GM19025 (cell line): ENCODE measurements around the gene ABCC9.
"Not testable (repeated sequence)": the region's sequence is repeated elsewhere in the genome, so short reads cannot be mapped to it uniquely, and the experiment has no call there.

Source experiments
- ATAC-seq: cut with Tn5 transposase; IDR thresholded peaks from one replicate; pipeline ENCODE4 v1.9.1; 2021; ENCODE audit warnings: mild to moderate bottlenecking, low read depth, moderate library complexity; ENCODE audit not compliant: unreplicated experiment

Gene ABCC9

GRCh38 chr12:21938879-21939278 lies 2.3 kb downstream of the ABCC9 start:
- no peak for ATAC-seq

- ATAC-seq, result no peak
Measured at GRCh38 chr12:21934173-21934572, 7.1 kb downstream of the ABCC9 start.

- no peak for ATAC-seq
Measured at GRCh38 chr12:21933656-21934055, 7.6 kb downstream of the ABCC9 start.

GRCh38 chr12:21929972-21930371 lies 11.3 kb downstream of the ABCC9 start:
- ATAC-seq, result not testable (repeated sequence)

- no peak for ATAC-seq
Measured at GRCh38 chr12:21925296-21925913, 15.8 kb downstream of the ABCC9 start.

GRCh38 chr12:21921436-21921835 lies 19.8 kb downstream of the ABCC9 start:
- no peak for ATAC-seq

GRCh38 chr12:21918456-21918855 lies 22.8 kb downstream of the ABCC9 start:
- ATAC-seq, result no peak

GRCh38 chr12:21913823-21914222 lies 27.4 kb downstream of the ABCC9 start:
- ATAC-seq, result no peak

GRCh38 chr12:21912318-21912717 lies 28.9 kb downstream of the ABCC9 start:
- no peak for ATAC-seq

- no peak for ATAC-seq
Measured at GRCh38 chr12:21911832-21912231, 29.4 kb downstream of the ABCC9 start.

GRCh38 chr12:21910657-21911056 lies 30.6 kb downstream of the ABCC9 start:
- no peak for ATAC-seq

GRCh38 chr12:21907948-21908837 lies 33.0 kb downstream of the ABCC9 start:
- no peak for ATAC-seq

- ATAC-seq, result peak; percentile 91
Measured at GRCh38 chr12:21906919-21907493, 34.2 kb downstream of the ABCC9 start.

- not testable (repeated sequence) for ATAC-seq
Measured at GRCh38 chr12:21899532-21899931, 41.7 kb downstream of the ABCC9 start.

GRCh38 chr12:21895651-21896050 lies 45.6 kb downstream of the ABCC9 start:
- no peak for ATAC-seq

- no peak for ATAC-seq
Measured at GRCh38 chr12:21894792-21895595, 46.2 kb downstream of the ABCC9 start.

GRCh38 chr12:21893924-21894323 lies 47.3 kb downstream of the ABCC9 start:
- ATAC-seq, result no peak

GRCh38 chr12:21892341-21892740 lies 48.9 kb downstream of the ABCC9 start:
- ATAC-seq, result no peak

GRCh38 chr12:21891751-21892217 lies 49.4 kb downstream of the ABCC9 start:
- ATAC-seq, result no peak

- no peak for ATAC-seq
Measured at GRCh38 chr12:21888276-21888863, 52.9 kb downstream of the ABCC9 start.
